Stimulated activated CD4-positive, alpha-beta T cell treated with anti-CD3 and anti-CD28 coated beads, Interleukin-12 subunit alpha, Interleukin-12 subunit beta, amount 100 ng/mL, for 4 hours (primary cell): ENCODE data around the gene EPHB2.

ENCODE experiments used
- DNase-seq: peaks from one replicate; pipeline ENCODE4 v3.0.0-alpha.2; 2020

Gene EPHB2

GRCh38 chr1:22892789-22893188 lies 182.2 kb downstream of the EPHB2 start:
- no peak for DNase-seq

- DNase-seq = no peak
These were observed 182.7 kb downstream of the EPHB2 start for GRCh38 chr1:22893292-22893691.

- no peak for DNase-seq
These were observed 184.7 kb downstream of the EPHB2 start for GRCh38 chr1:22895357-22895756.

- DNase-seq = no peak
These were observed 185.5 kb downstream of the EPHB2 start for GRCh38 chr1:22896184-22896583.

GRCh38 chr1:22900451-22900850 lies 189.8 kb downstream of the EPHB2 start:
- no peak for DNase-seq

- DNase-seq = no peak
These were observed 192.5 kb downstream of the EPHB2 start for GRCh38 chr1:22903113-22903512.

GRCh38 chr1:22906968-22907367 lies 196.3 kb downstream of the EPHB2 start:
- DNase-seq = no peak

- no peak for DNase-seq
These were observed 196.9 kb downstream of the EPHB2 start for GRCh38 chr1:22907528-22907927.

GRCh38 chr1:22908880-22909426 lies 198.3 kb downstream of the EPHB2 start:
- DNase-seq = no peak

GRCh38 chr1:22910286-22910685 lies 199.6 kb downstream of the EPHB2 start:
- DNase-seq = no peak

- DNase-seq = no peak
These were observed 200.5 kb downstream of the EPHB2 start for GRCh38 chr1:22910986-22911651.

- DNase-seq = no peak
These were observed 201.7 kb downstream of the EPHB2 start for GRCh38 chr1:22912311-22912710.

- DNase-seq = no peak
These were observed 202.9 kb downstream of the EPHB2 start for GRCh38 chr1:22913421-22914141.

- no peak for DNase-seq
These were observed 203.5 kb downstream of the EPHB2 start for GRCh38 chr1:22914156-22914555.

- DNase-seq = no peak
These were observed 204.1 kb downstream of the EPHB2 start for GRCh38 chr1:22914633-22915217.

- DNase-seq = no peak
These were observed 204.6 kb downstream of the EPHB2 start for GRCh38 chr1:22915231-22915630.

- DNase-seq = no peak
These were observed 205.3 kb downstream of the EPHB2 start for GRCh38 chr1:22915816-22916470.

- DNase-seq = no peak
These were observed 205.8 kb downstream of the EPHB2 start for GRCh38 chr1:22916471-22916820.

GRCh38 chr1:22917989-22918388 lies 207.3 kb downstream of the EPHB2 start:
- DNase-seq = no peak

- no peak for DNase-seq
These were observed 208.0 kb downstream of the EPHB2 start for GRCh38 chr1:22918644-22919043.

GRCh38 chr1:22919341-22920025 lies 208.8 kb downstream of the EPHB2 start:
- DNase-seq = no peak

GRCh38 chr1:22920026-22920733 lies 209.5 kb downstream of the EPHB2 start:
- no peak for DNase-seq
